OCI-LY7 (cell line): ENCODE measurements around the gene PODXL2. TPM values are rescaled to one million over a fixed set of nuclear protein-coding genes. Genes with fewer than 3 reads are reported as not detected.

Source experiments
- BruUV-seq: library from RNA; stranded (reverse); fragments of 400-500 nt; replicated peaks from 2 replicates; lab custom pipeline; 2021; lab: Mats Ljungman, UMichigan
- CTCF ChIA-PET: fragments of 300-600 bp; sonication (Branson Sonifier 250); formaldehyde crosslinking; loops from one replicate; lab custom pipeline; 2022; ENCODE audit warnings: antibody characterized with exemption; ENCODE audit not compliant: unreplicated experiment; lab: Charles Lee
- POLR2A ChIA-PET: fragments of 300-600 bp; sonication (Branson Sonifier 250); formaldehyde crosslinking; loops from one replicate; lab custom pipeline; 2022; ENCODE audit warnings: antibody characterized with exemption; lab: Charles Lee
- DNase-seq: peaks from one replicate; pipeline ENCODE4 v3.0.0-alpha.2; 2015; ENCODE audit warnings: low spot score
- H2AFZ ChIP-seq: fragments of 200-600 bp; sonication (generic), shearing (Covaris generic); 2 replicates; pipeline ENCODE4 v1.6.1; 2014; ENCODE audit warnings: mild to moderate bottlenecking, antibody characterized with exemption, low read length, moderate library complexity
- H3K27ac ChIP-seq: fragments of 200-600 bp; sonication (generic); 2 replicates; pipeline ENCODE4 v1.5.1; 2014; ENCODE audit warnings: mixed run types, low read depth, mild to moderate bottlenecking, moderate library complexity, low read length, inconsistent platforms; ENCODE audit not compliant: poor library complexity, severe bottlenecking
- H3K36me3 ChIP-seq: fragments of 200-600 bp; sonication (generic); 2 replicates; pipeline ENCODE4 v1.6.1; 2014; ENCODE audit warnings: mild to moderate bottlenecking, antibody characterized with exemption, low read length, moderate library complexity, mixed read lengths; ENCODE audit not compliant: insufficient read depth
- H3K4me1 ChIP-seq: fragments of 200-600 bp; sonication (generic); 2 replicates; pipeline ENCODE4 v1.5.1; 2014; ENCODE audit warnings: mild to moderate bottlenecking, low read length; ENCODE audit not compliant: insufficient read depth, poor library complexity, severe bottlenecking
- H3K4me2 ChIP-seq: fragments of 200-600 bp; sonication (generic); 2 replicates; pipeline ENCODE4 v1.6.1; 2014; ENCODE audit warnings: mild to moderate bottlenecking, low read length
- H3K4me3 ChIP-seq: fragments of 200-600 bp; sonication (generic); 2 replicates; pipeline ENCODE4 v1.5.1; 2014; ENCODE audit warnings: mild to moderate bottlenecking, low read depth, low read length; ENCODE audit not compliant: poor library complexity, severe bottlenecking
- H3K79me2 ChIP-seq: fragments of 200-600 bp; sonication (generic); 2 replicates; pipeline ENCODE4 v1.6.1; 2016; ENCODE audit warnings: low read depth, mild to moderate bottlenecking, low read length, moderate library complexity, mixed read lengths; ENCODE audit not compliant: insufficient read depth
- H3K9me2 ChIP-seq: fragments of 200-600 bp; sonication (generic); 2 replicates; pipeline ENCODE4 v1.6.1; 2016; ENCODE audit warnings: mild to moderate bottlenecking, low read length, mixed read lengths; ENCODE audit not compliant: insufficient read depth
- H3K9me3 ChIP-seq: fragments of 200-600 bp; sonication (generic); 2 replicates; pipeline ENCODE4 v1.6.1; 2014; ENCODE audit warnings: mild to moderate bottlenecking, mixed run types, low read length, mixed read lengths
- H4K20me1 ChIP-seq: fragments of 200-600 bp; sonication (generic); 2 replicates; pipeline ENCODE4 v1.6.1; 2014; ENCODE audit warnings: mild to moderate bottlenecking, antibody characterized with exemption, low read length, moderate library complexity, mixed read lengths; ENCODE audit not compliant: insufficient read depth
- CTCF ChIP-seq: fragments of 200-600 bp; sonication (generic); conservative IDR thresholded peaks from 2 replicates; pipeline ENCODE4 v1.5.1; 2014; ENCODE audit warnings: mild to moderate bottlenecking, antibody characterized with exemption, low read length, moderate library complexity, mixed read lengths
- EZH2phosphoT487 ChIP-seq: fragments of 200-600 bp; sonication (generic); IDR thresholded peaks from 2 replicates; pipeline ENCODE4 v1.6.1; 2018; ENCODE audit warnings: low read depth, borderline replicate concordance, mild to moderate bottlenecking, mixed run types, antibody characterized with exemption, low read length, moderate library complexity, mixed read lengths
- intact Hi-C: fragments of 100-400 bp; cut with micrococcal nuclease; formaldehyde crosslinking; loops from one replicate; pipeline ENCODE4 v1.10.0; 2022; ENCODE audit not compliant: unreplicated experiment
- total RNA-seq, 2 experiments: library from RNA; depleted of rRNA in 1 of 2; stranded (reverse); fragments of >200 nt in 1 of 2; shearing (Covaris generic) in 1 of 2; gene quantifications; 2 replicates each; pipeline ENCODE4 v1.2.3, GENCODE V29; 2014 to 2022

Gene PODXL2
- total RNA-seq, 2 experiments from 2014 or later = 16.1 to 29.4 TPM

- H3K9me3 ChIP-seq = no peaks in the 10 kb centered on the region
- peaks cover 21% of the 10 kb centered on the region for H4K20me1 ChIP-seq
- H3K36me3 ChIP-seq = peaks cover 97% of the 10 kb centered on the region
- intact Hi-C loops = no loop called here
- ChIA-PET CTCF (no interaction called here), POLR2A (interaction anchor here (2.2 kb wide), 1 partner anchor 9 kb away, joined by 7 read pairs; no protein-coding TSS in a partner anchor)
- no peak for TF ChIP-seq EZH2phosphoT487
- TF ChIP-seq CTCF = no peak
- DNase-seq = no peak
- BruUV-seq = no TSS peak
- no peak overlapping the region for H2AFZ ChIP-seq
- no peak overlapping the region for H3K4me3 ChIP-seq
- H3K4me1 ChIP-seq = peaks cover 4% of the 10 kb centered on the region
- no peaks in the 10 kb centered on the region for H3K9me2 ChIP-seq
- H3K79me2 ChIP-seq = peaks cover 7% of the 10 kb centered on the region; the same call in 1 of the 2 replicates
- H3K27ac ChIP-seq = no peak overlapping the region
- H3K4me2 ChIP-seq = no peak overlapping the region
Observed at GRCh38 chr3:127607675-127608361, 21.2 kb upstream of the PODXL2 start.

- ChIA-PET POLR2A (interaction anchor here (2.2 kb wide), 1 partner anchor 9 kb away, joined by 7 read pairs; no protein-coding TSS in a partner anchor), CTCF (no interaction called here)
- no TSS peak for BruUV-seq
- intact Hi-C loops = no loop called here
- DNase-seq = no peak
- Histone ChIP-seq H3K4me2 (no peak overlapping the region), H3K9me2 (no peaks in the 10 kb centered on the region), H3K4me1 (peaks cover 4% of the 10 kb centered on the region), H3K79me2 (peaks cover 5% of the 10 kb centered on the region; the same call in 1 of the 2 replicates), H3K9me3 (no peaks in the 10 kb centered on the region), H3K27ac (no peak overlapping the region), H2AFZ (no peak overlapping the region), H4K20me1 (peaks cover 23% of the 10 kb centered on the region), H3K4me3 (no peak overlapping the region), H3K36me3 (peaks cover 97% of the 10 kb centered on the region)
- TF ChIP-seq EZH2phosphoT487 (no peak), CTCF (no peak)
Observed at GRCh38 chr3:127608362-127608718, 20.6 kb upstream of the PODXL2 start.

GRCh38 chr3:127610105-127610504, 18.9 kb upstream of the PODXL2 start:
- no peak for TF ChIP-seq EZH2phosphoT487
- no peak for TF ChIP-seq CTCF
- CTCF ChIA-PET = no interaction called here
- Histone ChIP-seq H3K36me3 (peaks cover 97% of the 10 kb centered on the region), H2AFZ (no peak overlapping the region), H3K4me2 (no peak overlapping the region), H3K9me3 (no peaks in the 10 kb centered on the region), H3K27ac (no peak overlapping the region), H4K20me1 (peaks cover 21% of the 10 kb centered on the region), H3K4me1 (peaks cover 4% of the 10 kb centered on the region), H3K9me2 (no peaks in the 10 kb centered on the region), H3K79me2 (peaks cover 6% of the 10 kb centered on the region; the same call in 1 of the 2 replicates), H3K4me3 (no peak overlapping the region)
- POLR2A ChIA-PET = no interaction called here
- DNase-seq = no peak
- BruUV-seq = no TSS peak
- intact Hi-C loops = no loop called here
